ENCODE measurements around the gene NUFIP2.
"Not testable (repeated sequence)": the region's sequence is repeated elsewhere in the genome, so short reads cannot be mapped to it uniquely, and the experiment has no call there.

- not testable (repeated sequence) for TF ChIP-seq CTCF (IDR thresholded peaks at IDR 0.05); USF1 (CRISPR knock-in tag; IDR thresholded peaks at IDR 0.05); ESRRA (CRISPR knock-in tag; IDR thresholded peaks at IDR 0.05; ENCODE audit: borderline replicate concordance); FOXJ3 (CRISPR knock-in tag; IDR thresholded peaks at IDR 0.05; ENCODE audit: borderline replicate concordance); CBFB (CRISPR knock-in tag; IDR thresholded peaks at IDR 0.05; ENCODE audit: low read depth); SP1 (CRISPR knock-in tag; conservative IDR thresholded peaks at IDR 0.05); ZBTB43 (CRISPR knock-in tag; IDR thresholded peaks at IDR 0.05); HMGXB4 (CRISPR knock-in tag; IDR thresholded peaks at IDR 0.05)
Observed at GRCh38 chr17:29234972-29235371, 59.0 kb downstream of the NUFIP2 start.

Measured in WTC11 (cell line).